Stomach (tissue), 4 donors: Measurements from ENCODE around the gene RAB3C.

Source experiments
- EP300 ChIP-seq: sonication (generic); formaldehyde crosslinking; IDR thresholded peaks from one replicate; pipeline ENCODE4 v1.6.1; 2017; ENCODE audit warnings: antibody characterized with exemption
- POLR2A ChIP-seq, 4 donors: fragments of 450-650 bp; IDR thresholded peaks; one replicate each; pipeline ENCODE4 v1.6.1; 2016; ENCODE audit warnings: antibody characterized with exemption in 4 of 4, control low read depth in 2 of 4, mild to moderate bottlenecking in 1 of 4, moderate library complexity in 1 of 4
- POLR2AphosphoS5 ChIP-seq, 3 donors: sonication (generic); formaldehyde crosslinking; IDR thresholded peaks; one replicate each; pipeline ENCODE4 v1.6.1; 2016; ENCODE audit warnings: antibody characterized with exemption in 3 of 3
- TF ChIP-seq, protein P1 (sequence below), 7 experiments: fragments of 450-650 bp in 4 of 7; fragments of 200-600 bp in 3 of 7; sonication (generic) in 3 of 7; IDR thresholded peaks; one replicate each; pipeline ENCODE4 v1.5.1; 2016 to 2019; ENCODE audit warnings: antibody characterized with exemption in 7 of 7, control low read depth in 2 of 7, mild to moderate bottlenecking in 1 of 7

DNA sequence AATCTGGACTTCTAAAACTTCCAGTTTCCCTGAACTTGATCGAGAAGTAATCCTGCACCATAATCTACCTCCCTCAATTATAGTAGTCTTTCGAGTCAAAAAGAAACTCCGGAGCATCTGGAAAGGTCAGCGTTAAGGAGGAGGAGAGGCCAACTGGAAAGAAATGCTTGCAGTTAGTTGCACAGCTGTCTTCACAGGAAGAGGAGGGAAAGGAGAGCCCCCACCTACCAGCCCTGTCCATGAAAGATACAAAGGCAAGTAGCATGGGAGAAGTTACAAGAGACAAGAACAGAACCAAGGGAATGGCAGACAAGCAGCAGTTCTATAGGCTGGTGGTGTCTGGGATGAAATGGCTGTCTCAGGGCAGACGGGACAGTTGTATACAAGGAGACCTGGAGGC lies 170.6 kb downstream of the RAB3C start:
- TF ChIP-seq, protein P1, sequence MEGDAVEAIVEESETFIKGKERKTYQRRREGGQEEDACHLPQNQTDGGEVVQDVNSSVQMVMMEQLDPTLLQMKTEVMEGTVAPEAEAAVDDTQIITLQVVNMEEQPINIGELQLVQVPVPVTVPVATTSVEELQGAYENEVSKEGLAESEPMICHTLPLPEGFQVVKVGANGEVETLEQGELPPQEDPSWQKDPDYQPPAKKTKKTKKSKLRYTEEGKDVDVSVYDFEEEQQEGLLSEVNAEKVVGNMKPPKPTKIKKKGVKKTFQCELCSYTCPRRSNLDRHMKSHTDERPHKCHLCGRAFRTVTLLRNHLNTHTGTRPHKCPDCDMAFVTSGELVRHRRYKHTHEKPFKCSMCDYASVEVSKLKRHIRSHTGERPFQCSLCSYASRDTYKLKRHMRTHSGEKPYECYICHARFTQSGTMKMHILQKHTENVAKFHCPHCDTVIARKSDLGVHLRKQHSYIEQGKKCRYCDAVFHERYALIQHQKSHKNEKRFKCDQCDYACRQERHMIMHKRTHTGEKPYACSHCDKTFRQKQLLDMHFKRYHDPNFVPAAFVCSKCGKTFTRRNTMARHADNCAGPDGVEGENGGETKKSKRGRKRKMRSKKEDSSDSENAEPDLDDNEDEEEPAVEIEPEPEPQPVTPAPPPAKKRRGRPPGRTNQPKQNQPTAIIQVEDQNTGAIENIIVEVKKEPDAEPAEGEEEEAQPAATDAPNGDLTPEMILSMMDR (IDR thresholded peaks at IDR 0.05): no peak
- TF ChIP-seq POLR2AphosphoS5 (IDR thresholded peaks at IDR 0.05) (no peak), POLR2A (IDR thresholded peaks at IDR 0.05) (no peak), EP300 (no peak)
